HCT116 (cell line): ENCODE measurements around the gene MIAT. TPM values are rescaled to one million over a fixed set of nuclear protein-coding genes. Genes with fewer than 3 reads are reported as not detected.
A peak's percentile ranks its signal among the peaks of the same experiment; 100 is the strongest.

Source experiments
- ATAC-seq: fragments of 200-7000 bp; cut with Tn5 transposase; 2 replicates; pipeline ENCODE4 v1.9.1; 2020; ENCODE audit warnings: mild to moderate bottlenecking, moderate library complexity
- BruUV-seq: library from RNA; stranded (reverse); fragments of 400-500 nt; replicated peaks from 2 replicates; lab custom pipeline; 2021; lab: Mats Ljungman, UMichigan
- CTCF ChIA-PET: fragments of 300-600 bp; sonication (Branson Sonifier 250); formaldehyde crosslinking; loops from one replicate; lab custom pipeline; 2021; ENCODE audit warnings: antibody characterized with exemption; lab: Charles Lee
- POLR2A ChIA-PET: fragments of 300-600, 350-600 bp; sonication (Branson Sonifier 250); formaldehyde crosslinking; loops from one replicate; lab custom pipeline; 2021; ENCODE audit warnings: antibody characterized with exemption; lab: Charles Lee
- RAD21 ChIA-PET, 2 experiments: fragments of 300-600 bp; sonication (Branson Sonifier 250); formaldehyde crosslinking; loops; one replicate each; lab custom pipeline; 2023; ENCODE audit warnings: low total read pairs in 2 of 2; ENCODE audit not compliant: uncharacterized antibody in 2 of 2, unreplicated experiment in 2 of 2, low non-redundant PET in 1 of 2; lab: Charles Lee
- DNase-seq: peaks from one replicate; pipeline ENCODE4 v3.0.0-alpha.2; 2010; ENCODE audit warnings: low read depth, low spot score
- H2AFZ ChIP-seq: fragments of 200-600 bp; shearing (Covaris generic), sonication (generic); 2 replicates; pipeline ENCODE4 v1.6.1; 2017; ENCODE audit warnings: low read depth, mixed run types, mixed read lengths, antibody characterized with exemption, low read length; ENCODE audit not compliant: poor library complexity, severe bottlenecking
- H3K27ac ChIP-seq: 2 replicates; pipeline ENCODE4 v1.5.1; 2012; ENCODE audit warnings: low read depth, low read length
- H3K27me3 ChIP-seq: fragments of 200-600 bp; sonication (generic); 2 replicates; pipeline ENCODE4 v1.6.1; 2016; ENCODE audit warnings: mixed run types, low read length, mixed read lengths; ENCODE audit not compliant: insufficient read depth
- H3K36me3 ChIP-seq, 2 experiments: fragments of 200-500 bp in 1 of 2; fragments of 200-600 bp in 1 of 2; sonication (Bioruptor generic) in 1 of 2; sonication (generic) in 1 of 2; 2 replicates each; pipeline versions ENCODE4 v1.5.1 to v1.6.1; 2014 to 2016; ENCODE audit warnings: low read length in 2 of 2, inconsistent platforms in 1 of 2, mixed read lengths in 1 of 2, mixed run types in 1 of 2; ENCODE audit not compliant: insufficient read depth in 2 of 2, control insufficient read depth in 1 of 2
- H3K4me1 ChIP-seq, 2 experiments: fragments of 200-600 bp in 1 of 2; sonication (generic) in 1 of 2; 2 replicates each; pipeline versions ENCODE4 v1.5.1 to v1.6.1; 2012 to 2017; ENCODE audit warnings: low read length in 2 of 2, inconsistent platforms in 1 of 2, mild to moderate bottlenecking in 1 of 2, mixed read lengths in 1 of 2, mixed run types in 1 of 2, moderate library complexity in 1 of 2; ENCODE audit not compliant: insufficient read depth in 2 of 2, control insufficient read depth in 1 of 2
- H3K4me2 ChIP-seq: fragments of 200-600 bp; sonication (generic); 2 replicates; pipeline ENCODE4 v1.6.1; 2017; ENCODE audit warnings: mixed run types, low read length, mixed read lengths
- H3K4me3 ChIP-seq, 2 experiments: fragments of 200-600 bp in 1 of 2; sonication (generic) in 1 of 2; replicated peaks in 1 of 2; 2 replicates each; pipeline ENCODE4 v1.5.1; 2011 to 2016; ENCODE audit warnings: low read length in 2 of 2, control low read depth in 1 of 2, low read depth in 1 of 2, mild to moderate bottlenecking in 1 of 2, mixed read lengths in 1 of 2, mixed run types in 1 of 2
- H3K79me2 ChIP-seq: fragments of 200-600 bp; sonication (generic); 2 replicates; pipeline ENCODE4 v1.6.1; 2017; ENCODE audit warnings: mild to moderate bottlenecking, mixed run types, low read length, moderate library complexity, mixed read lengths; ENCODE audit not compliant: insufficient read depth
- H3K9ac ChIP-seq: fragments of 200-600 bp; sonication (generic); 2 replicates; pipeline ENCODE4 v1.6.1; 2016; ENCODE audit warnings: low read length, mixed read lengths
- H3K9me2 ChIP-seq: fragments of 200-600 bp; sonication (generic), shearing (Covaris generic); 2 replicates; pipeline ENCODE4 v1.6.1; 2017; ENCODE audit warnings: mixed run types, mild to moderate bottlenecking, moderate library complexity; ENCODE audit not compliant: insufficient read depth
- H3K9me3 ChIP-seq, 2 experiments: fragments of 200-500 bp in 1 of 2; fragments of 200-600 bp in 1 of 2; sonication (Bioruptor generic) in 1 of 2; sonication (generic) in 1 of 2; 2 replicates each; pipeline ENCODE4 v1.6.1; 2014 to 2017; ENCODE audit warnings: low read length in 2 of 2, mixed read lengths in 2 of 2, inconsistent platforms in 1 of 2, low read depth in 1 of 2, mild to moderate bottlenecking in 1 of 2, mixed run types in 1 of 2, moderate library complexity in 1 of 2; ENCODE audit not compliant: control insufficient read depth in 1 of 2, insufficient read depth in 1 of 2
- H4K20me1 ChIP-seq: fragments of 200-600 bp; sonication (generic), shearing (Covaris generic); 2 replicates; pipeline ENCODE4 v1.6.1; 2017; ENCODE audit warnings: mixed run types, mild to moderate bottlenecking, moderate library complexity; ENCODE audit not compliant: insufficient read depth
- CBX3 ChIP-seq: IDR thresholded peaks from 2 replicates; pipeline ENCODE4 v1.6.1; 2012; ENCODE audit warnings: low read depth
- CEBPB ChIP-seq: IDR thresholded peaks from 2 replicates; pipeline ENCODE4 v1.6.1; 2012; ENCODE audit warnings: low read depth
- EGR1 ChIP-seq: IDR thresholded peaks from 2 replicates; pipeline ENCODE4 v1.6.1; 2012; ENCODE audit warnings: low read depth
- ELF1 ChIP-seq: IDR thresholded peaks from 2 replicates; pipeline ENCODE4 v1.6.1; 2012; ENCODE audit warnings: low read depth, borderline replicate concordance
- EZH2 ChIP-seq: fragments of 200-600 bp; sonication (generic); IDR thresholded peaks from 2 replicates; pipeline ENCODE4 v1.6.1; 2017; ENCODE audit warnings: antibody characterized with exemption, mixed run types
- EZH2phosphoT487 ChIP-seq: fragments of 200-600 bp; IDR thresholded peaks from 2 replicates; pipeline ENCODE4 v1.6.1; 2018; ENCODE audit warnings: antibody characterized with exemption, borderline replicate concordance
- JUND ChIP-seq: IDR thresholded peaks from 2 replicates; pipeline ENCODE4 v1.6.1; 2012
- POLR2A ChIP-seq: IDR thresholded peaks from 2 replicates; pipeline ENCODE4 v1.7.0; 2011; ENCODE audit warnings: borderline replicate concordance; ENCODE audit not compliant: insufficient read depth, insufficient read length; ENCODE audit errors: extremely low read depth
- SIN3A ChIP-seq: IDR thresholded peaks from 2 replicates; pipeline ENCODE4 v1.6.1; 2012; ENCODE audit warnings: low read depth
- SP1 ChIP-seq: IDR thresholded peaks from 2 replicates; pipeline ENCODE4 v1.6.1; 2012; ENCODE audit warnings: low read depth
- SRF ChIP-seq: IDR thresholded peaks from 2 replicates; pipeline ENCODE4 v1.6.1; 2012; ENCODE audit warnings: low read depth
- TCF7L2 ChIP-seq: IDR thresholded peaks from 2 replicates; pipeline ENCODE4 v1.7.0; 2011; ENCODE audit warnings: borderline replicate concordance, inconsistent platforms; ENCODE audit not compliant: insufficient read depth, insufficient read length; ENCODE audit errors: extremely low read depth
- YY1 ChIP-seq: IDR thresholded peaks from 2 replicates; pipeline ENCODE4 v1.6.1; 2011; ENCODE audit warnings: low read length, low read depth, moderate library complexity, mild to moderate bottlenecking; ENCODE audit not compliant: insufficient replicate concordance; ENCODE audit errors: extremely low read depth
- intact Hi-C: fragments of 100-400 bp; cut with micrococcal nuclease; formaldehyde crosslinking; loops from 2 replicates; pipeline ENCODE4 v1.10.0; 2022
- total RNA-seq: library from RNA; stranded (reverse); gene quantifications from one replicate; pipeline ENCODE4 v1.2.1, GENCODE V29; 2021; ENCODE audit not compliant: unreplicated experiment
- TF ChIP-seq, protein P1 (sequence below): IDR thresholded peaks from 2 replicates; pipeline ENCODE4 v1.6.1; 2012
- TF ChIP-seq, protein P2 (sequence below): IDR thresholded peaks from 2 replicates; pipeline ENCODE4 v1.6.1; 2012
- TF ChIP-seq, protein P3 (sequence below): IDR thresholded peaks from 2 replicates; pipeline ENCODE4 v1.6.1; 2012; ENCODE audit warnings: low read depth

Gene MIAT
- total RNA-seq, 1 experiment from 2014 or later, result 0.54 TPM

DNA sequence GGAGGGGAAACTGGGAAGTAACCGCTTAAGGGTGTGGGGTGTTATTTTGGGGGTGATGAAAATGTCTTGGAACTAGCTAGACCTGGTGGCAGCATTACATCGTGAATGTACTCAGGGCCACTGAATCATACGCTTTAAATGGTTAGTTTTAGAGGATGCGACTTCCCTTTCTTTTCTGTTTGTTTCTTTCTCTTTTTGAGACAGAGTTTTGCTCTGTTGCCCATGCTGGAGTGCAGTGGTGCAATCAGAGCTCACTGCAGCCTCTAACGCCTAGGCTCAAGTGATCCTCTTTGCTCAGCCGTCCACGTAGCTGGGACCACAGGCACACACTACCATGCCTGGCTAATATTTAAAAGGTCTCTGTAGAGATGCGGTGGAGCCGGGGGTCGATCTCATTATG, 5.6 kb upstream of the MIAT start:
- Histone ChIP-seq H3K79me2 (no peaks in the 10 kb centered on the region), H2AFZ (no peak overlapping the region), H3K36me3 (no peaks in the 10 kb centered on the region), H3K27ac (no peak overlapping the region), H3K4me1 (no peaks in the 10 kb centered on the region), H3K4me3 (no peak overlapping the region), H4K20me1 (no peaks in the 10 kb centered on the region), H3K9me3 (no peaks in the 10 kb centered on the region), H3K27me3 (peaks cover 4% of the 10 kb centered on the region; the same call in 1 of the 2 replicates), H3K9ac (no peak overlapping the region), H3K4me2 (no peak overlapping the region), H3K9me2 (no peaks in the 10 kb centered on the region)
- ChIA-PET CTCF (no interaction called here), POLR2A (no interaction called here), RAD21 (no interaction called here)
- BruUV-seq, result no TSS peak
- ATAC-seq, result no peak
- DNase-seq, result no peak
- intact Hi-C loops, result no loop called here
- TF ChIP-seq, protein P1, sequence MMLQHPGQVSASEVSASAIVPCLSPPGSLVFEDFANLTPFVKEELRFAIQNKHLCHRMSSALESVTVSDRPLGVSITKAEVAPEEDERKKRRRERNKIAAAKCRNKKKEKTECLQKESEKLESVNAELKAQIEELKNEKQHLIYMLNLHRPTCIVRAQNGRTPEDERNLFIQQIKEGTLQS, result no peak
- no peak for TF ChIP-seq JUND
- TF ChIP-seq SRF, result no peak
- TF ChIP-seq POLR2A, result no peak
- TF ChIP-seq, protein P2, sequence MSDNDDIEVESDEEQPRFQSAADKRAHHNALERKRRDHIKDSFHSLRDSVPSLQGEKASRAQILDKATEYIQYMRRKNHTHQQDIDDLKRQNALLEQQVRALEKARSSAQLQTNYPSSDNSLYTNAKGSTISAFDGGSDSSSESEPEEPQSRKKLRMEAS, result no peak
- TF ChIP-seq TCF7L2, result no peak
- TF ChIP-seq ELF1, result no peak
- TF ChIP-seq SIN3A, result no peak
- no peak for TF ChIP-seq EZH2
- TF ChIP-seq SP1, result no peak

DNA sequence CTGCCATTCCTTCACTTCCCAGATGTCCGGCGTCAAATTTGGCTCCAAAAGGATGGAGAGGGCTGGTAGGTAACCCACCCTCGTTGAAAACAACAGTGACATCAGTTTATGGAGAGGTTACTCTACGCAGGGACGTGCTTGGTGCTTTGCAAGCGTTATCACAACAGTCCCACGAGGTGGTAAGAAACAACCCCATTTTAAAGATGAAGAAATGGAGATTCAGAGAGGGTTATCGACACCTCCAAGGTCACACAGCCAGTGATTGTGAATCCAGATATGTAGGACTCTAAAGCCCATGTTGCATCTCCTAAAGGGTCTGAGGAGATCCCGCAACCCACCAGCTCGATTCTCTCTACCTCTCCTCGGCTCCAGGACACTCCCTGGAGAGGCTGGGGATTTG, 773 bp downstream of the MIAT start:
- H3K9ac ChIP-seq, result peak overlapping the region; percentile 46
- TF ChIP-seq CBX3 (no peak), SIN3A (no peak), YY1 (no peak), CEBPB (no peak), EZH2phosphoT487 (no peak), EGR1 (no peak), JUND (no peak), POLR2A (no peak), SP1 (no peak), EZH2 (no peak)
- TF ChIP-seq, protein P3, sequence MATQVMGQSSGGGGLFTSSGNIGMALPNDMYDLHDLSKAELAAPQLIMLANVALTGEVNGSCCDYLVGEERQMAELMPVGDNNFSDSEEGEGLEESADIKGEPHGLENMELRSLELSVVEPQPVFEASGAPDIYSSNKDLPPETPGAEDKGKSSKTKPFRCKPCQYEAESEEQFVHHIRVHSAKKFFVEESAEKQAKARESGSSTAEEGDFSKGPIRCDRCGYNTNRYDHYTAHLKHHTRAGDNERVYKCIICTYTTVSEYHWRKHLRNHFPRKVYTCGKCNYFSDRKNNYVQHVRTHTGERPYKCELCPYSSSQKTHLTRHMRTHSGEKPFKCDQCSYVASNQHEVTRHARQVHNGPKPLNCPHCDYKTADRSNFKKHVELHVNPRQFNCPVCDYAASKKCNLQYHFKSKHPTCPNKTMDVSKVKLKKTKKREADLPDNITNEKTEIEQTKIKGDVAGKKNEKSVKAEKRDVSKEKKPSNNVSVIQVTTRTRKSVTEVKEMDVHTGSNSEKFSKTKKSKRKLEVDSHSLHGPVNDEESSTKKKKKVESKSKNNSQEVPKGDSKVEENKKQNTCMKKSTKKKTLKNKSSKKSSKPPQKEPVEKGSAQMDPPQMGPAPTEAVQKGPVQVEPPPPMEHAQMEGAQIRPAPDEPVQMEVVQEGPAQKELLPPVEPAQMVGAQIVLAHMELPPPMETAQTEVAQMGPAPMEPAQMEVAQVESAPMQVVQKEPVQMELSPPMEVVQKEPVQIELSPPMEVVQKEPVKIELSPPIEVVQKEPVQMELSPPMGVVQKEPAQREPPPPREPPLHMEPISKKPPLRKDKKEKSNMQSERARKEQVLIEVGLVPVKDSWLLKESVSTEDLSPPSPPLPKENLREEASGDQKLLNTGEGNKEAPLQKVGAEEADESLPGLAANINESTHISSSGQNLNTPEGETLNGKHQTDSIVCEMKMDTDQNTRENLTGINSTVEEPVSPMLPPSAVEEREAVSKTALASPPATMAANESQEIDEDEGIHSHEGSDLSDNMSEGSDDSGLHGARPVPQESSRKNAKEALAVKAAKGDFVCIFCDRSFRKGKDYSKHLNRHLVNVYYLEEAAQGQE, result no peak

More for the DNA sequence above, 773 bp downstream of the MIAT start:
- POLR2A ChIA-PET, result no interaction called here
- intact Hi-C loops, result no loop called here
- Histone ChIP-seq H4K20me1 (no peaks in the 10 kb centered on the region), H3K4me1 (peaks cover 12 to 21% of the 10 kb centered on the region in 2 experiments), H3K27ac (peak overlapping the region; percentile 62; the same call in 1 of the 2 replicates), H3K36me3 (no peaks in the 10 kb centered on the region), H3K9me2 (no peaks in the 10 kb centered on the region), H3K9me3 (no peaks in the 10 kb centered on the region), H3K4me2 (peak overlapping the region; percentile 96), H3K27me3 (0 out of 2 replicates have a peak, but pooled peaks cover 4% of the 10 kb centered on the region), H3K79me2 (no peaks in the 10 kb centered on the region), H3K4me3 (peak overlapping the region; percentile 38 to 61; a peak in 3 of 4 replicates), H2AFZ (peak overlapping the region; percentile 97)
- no peak for ATAC-seq
- RAD21 ChIA-PET, result no interaction called here
- BruUV-seq, result no TSS peak
- CTCF ChIA-PET, result no interaction called here
- DNase-seq, result no peak
